Hepatic stellate cell (primary cell): ENCODE results near the gene ABHD3.
"Not testable (repeated sequence)": the region's sequence is repeated elsewhere in the genome, so short reads cannot be mapped to it uniquely, and the experiment has no call there.

Experiments used
- DNase-seq: peaks from one replicate; pipeline ENCODE4 v3.0.0; 2011; ENCODE audit warnings: low spot score

ABHD3 gene

DNA sequence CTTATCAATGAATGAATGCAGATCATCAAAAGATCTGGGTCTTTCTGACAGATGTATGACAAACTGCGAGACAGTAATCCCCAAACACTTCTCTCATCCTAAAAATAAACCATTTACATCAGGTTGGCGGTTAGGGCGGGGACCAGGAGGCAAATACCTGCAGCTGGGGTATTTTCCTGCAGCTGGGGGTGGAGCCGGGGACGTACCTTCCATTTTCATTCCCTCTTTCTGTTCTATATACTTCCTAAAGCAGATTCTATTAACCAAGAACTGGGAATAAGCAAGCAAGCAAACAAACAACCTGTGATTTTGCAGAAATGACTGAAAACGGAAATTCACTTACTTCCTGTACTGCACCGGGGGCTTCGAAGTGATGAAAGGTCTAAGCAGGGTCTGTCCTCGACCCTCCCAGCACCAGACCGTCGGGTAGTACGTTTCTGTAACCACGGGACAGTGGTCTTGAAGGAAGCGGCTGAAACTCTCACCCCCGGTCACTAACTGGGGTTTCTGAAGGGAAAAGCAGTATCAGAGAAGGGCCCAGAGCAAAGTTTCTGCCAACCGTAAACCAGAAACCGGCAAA, 1.2 kb downstream of the ABHD3 start:
- peak; percentile 36 for DNase-seq

DNA sequence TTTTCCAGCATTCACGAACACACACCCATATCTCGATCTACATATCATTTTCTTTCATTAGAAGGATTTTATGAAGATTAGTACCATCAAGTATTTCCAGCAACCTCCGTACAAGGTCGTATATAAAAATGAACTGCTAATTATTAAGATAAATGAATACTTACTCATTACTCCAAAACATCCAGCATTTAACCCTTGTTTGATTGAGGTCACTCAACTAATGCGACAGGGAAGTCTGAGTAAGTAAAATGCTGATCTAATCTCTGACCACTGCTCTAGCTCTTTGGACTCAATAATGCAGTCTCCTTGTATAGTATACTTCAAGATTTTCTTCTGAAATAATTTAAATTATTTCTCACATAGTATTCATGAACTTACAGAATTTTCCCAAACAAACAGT, 2.0 kb downstream of the ABHD3 start:
- DNase-seq: no peak

DNA sequence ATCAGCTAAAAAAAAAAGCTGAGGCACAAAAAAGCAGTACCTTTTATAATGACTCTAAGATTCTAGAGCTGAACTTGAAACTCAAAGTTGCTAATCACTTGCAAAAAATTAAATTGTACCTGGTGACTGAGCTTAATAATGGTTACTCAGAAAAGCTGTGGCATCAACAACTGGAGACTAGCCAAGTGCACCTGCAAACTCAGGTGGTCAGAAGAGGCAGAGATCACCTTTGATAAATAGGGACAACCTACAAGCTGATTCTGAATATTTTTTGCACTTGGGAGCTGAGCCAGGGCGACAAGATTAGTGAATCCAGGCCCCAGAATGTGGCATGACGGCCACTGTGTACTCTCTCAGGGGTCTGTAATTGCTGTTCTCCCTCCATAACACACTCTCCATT, 3.0 kb downstream of the ABHD3 start:
- no peak for DNase-seq

DNA sequence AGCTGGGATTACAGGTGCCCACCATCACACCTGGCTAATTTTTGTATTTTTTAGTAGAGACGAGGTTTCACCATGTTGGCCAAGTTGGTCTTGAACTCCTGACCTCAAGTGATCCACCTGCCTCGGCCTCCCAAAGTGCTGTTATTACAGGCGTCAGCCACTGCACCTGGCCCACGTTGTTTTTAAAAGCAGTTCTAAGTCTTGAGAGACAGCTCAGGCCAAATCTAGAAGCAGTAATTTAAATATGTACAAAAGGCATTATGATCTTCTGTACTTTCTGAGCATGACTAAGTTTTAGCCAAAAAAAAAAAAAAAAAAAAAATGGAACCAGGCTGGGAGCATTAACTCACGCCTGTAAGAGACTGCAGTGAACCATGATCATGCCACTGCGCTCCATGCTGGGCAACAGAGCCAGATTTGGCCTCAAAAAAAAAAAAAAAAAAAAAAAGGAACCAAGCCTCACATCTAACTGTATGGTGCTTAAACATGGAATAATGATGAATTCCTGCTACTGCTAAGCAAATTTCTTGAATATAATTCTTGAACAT, 4.0 kb downstream of the ABHD3 start:
- DNase-seq: no peak

DNA sequence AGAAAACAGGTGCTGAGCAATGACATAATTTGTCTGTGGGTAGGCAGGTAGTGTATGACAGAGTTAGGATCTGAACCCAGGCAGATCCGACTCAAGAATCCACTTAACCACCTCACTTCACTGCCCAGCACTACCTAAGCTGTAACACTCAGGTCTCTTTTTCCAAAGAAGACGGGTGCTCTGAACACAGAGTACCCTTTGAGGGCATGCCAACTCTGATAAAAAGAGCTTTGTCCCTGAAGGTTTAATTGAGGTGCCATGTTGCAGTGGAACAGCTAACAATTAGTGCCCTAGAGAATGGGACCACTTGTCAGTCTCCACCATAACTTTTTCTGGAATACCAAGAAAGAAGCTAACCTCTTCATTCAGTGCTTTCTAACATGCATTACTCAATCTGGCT, 11.3 kb downstream of the ABHD3 start:
- DNase-seq: no peak

DNA sequence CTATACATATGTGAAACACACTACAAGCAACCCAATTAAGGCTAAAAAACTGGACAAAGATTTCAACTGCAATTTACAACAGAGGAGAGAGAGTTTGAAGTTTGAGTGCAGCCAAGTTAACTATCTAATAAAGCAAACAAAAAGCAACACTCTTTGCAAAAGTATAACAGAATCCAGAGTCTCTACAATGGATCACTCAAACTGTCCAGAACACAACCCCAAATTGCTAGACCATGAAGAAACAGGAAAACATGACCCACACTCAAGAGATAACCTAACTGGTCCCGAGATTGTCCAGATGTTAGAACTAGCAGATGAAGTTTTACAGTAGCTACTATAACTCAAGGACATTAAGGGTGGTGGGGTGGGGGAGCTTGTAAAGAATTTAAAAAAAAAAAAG, 14.8 kb downstream of the ABHD3 start:
- no peak for DNase-seq

DNA sequence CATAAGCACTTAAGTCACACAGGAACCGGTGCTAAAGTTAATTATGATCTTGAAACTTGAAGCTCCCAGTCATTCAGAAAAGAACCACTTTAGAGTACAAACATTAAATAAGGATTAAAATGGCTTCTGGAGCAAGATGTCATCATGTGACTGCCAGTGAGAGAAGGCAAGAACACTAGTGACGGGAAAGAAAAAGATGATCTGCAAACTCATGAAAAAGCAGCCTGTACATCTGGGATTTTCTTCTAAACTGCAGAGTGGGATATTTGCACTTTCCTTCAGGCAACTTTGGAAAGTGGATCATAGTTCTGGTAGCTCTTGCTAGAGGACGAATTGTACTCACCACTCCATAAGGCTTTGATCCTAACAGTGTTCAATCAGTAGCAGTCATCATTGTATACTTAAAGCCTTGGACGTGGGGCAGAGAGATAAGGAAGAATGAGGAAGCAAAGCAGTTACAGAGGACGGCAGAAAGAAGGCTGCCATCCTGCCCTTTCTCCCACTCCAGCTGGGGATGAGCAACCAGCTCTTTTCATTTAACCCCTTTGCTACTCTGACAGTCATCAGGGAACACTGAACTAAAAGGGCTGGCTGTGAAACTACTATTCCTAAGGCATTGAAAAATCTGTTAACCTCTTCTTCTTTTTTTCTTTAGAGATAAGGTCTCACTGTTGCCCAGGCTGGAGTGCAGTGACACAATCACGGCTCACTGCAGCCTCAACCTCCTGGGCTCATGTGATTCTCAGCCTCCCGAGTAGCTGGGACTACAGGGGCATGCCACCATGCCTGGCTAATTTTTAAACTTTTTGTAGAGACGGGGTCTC, 18.1 kb downstream of the ABHD3 start:
- no peak for DNase-seq

DNA sequence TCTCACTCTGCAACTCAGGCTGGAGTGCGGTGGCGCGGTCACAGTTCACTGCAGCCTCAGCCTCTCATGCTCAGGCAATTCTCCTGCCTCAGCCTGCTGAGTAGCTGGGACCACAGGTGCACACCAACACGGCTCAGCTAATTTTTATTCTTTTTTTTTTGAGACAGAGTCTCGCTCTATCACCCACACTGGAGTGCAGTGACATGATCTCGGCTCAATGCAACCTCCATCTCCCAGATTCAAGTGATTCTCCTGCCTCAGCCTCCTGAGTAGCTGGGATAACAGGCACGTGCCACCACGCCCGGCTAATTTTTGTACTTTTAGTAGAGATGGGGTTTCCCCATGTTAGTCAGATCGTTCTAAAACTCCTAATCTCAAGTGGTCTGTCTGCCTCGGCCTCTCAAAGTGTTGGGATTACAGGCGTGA, 19.0 kb downstream of the ABHD3 start:
- DNase-seq: not testable (repeated sequence)

DNA sequence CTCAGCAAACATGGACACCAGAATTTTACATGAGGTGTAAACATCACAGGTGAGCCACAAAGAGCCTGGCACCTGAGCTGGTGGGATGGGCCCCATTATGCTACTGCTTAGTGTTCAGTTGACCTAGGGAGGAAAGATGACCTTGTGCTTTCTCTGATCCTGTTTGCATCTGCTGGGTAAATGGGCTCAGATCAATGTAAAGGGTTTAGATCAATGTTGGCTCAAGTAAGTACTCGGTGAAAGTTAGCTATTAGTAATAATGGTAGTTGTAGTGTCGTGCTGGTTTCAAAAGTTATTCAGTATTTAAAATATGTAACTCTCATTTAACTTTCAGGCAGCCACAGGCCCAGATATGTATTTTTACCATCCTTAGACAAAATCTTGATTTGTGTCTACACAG, 19.8 kb downstream of the ABHD3 start:
- no peak for DNase-seq

DNA sequence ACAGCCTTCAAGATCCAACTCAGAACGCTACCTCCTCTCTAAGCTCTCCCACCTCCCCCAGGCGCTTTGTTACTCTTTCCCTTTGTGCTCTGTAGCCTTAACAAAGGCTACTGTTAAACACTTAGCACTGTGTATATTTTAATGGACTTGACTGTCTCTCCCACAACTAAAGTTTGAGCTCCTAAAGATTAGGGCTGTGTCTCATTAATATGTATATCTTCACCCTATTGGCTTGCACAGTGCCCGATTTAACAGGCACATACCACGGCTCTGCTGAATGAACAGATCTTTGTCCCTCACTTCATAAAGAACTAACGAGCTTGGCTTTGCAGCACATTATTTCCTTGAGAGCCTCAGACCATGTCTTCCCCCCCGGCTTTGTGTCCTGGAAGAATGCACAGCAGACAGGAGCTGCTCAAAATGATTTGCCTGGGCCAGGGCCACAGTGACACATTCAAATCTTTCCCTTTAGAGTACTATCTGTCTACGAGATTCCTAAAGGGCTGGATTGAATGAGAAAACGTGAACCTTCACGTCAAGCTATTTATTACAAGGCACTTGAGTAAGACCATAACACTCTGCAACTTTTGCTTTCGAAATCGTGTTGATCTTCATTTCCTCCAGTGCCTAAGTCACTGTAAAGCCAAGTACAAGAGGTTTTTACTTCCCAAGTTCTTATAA, 22.1 kb downstream of the ABHD3 start:
- peak; percentile 53 for DNase-seq

DNA sequence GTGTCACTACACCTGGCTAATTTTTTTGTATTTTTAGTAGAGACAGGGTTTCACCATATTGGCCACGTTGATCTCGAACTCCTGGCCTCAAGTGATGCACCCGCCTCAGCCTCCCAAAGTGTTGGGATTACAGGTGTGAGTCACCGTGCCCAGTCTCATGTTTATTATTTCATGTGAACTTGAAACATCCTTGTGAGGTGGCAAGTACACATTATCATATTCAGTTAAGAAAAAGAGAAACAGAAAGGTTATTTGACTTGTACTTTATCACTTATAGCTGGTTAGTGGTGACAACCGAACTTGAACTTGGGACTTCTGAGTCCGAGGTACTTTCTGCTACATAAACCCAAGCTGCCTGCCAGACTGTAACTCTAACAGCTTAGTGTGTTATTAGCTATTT, 24.4 kb downstream of the ABHD3 start:
- DNase-seq: no peak

DNA sequence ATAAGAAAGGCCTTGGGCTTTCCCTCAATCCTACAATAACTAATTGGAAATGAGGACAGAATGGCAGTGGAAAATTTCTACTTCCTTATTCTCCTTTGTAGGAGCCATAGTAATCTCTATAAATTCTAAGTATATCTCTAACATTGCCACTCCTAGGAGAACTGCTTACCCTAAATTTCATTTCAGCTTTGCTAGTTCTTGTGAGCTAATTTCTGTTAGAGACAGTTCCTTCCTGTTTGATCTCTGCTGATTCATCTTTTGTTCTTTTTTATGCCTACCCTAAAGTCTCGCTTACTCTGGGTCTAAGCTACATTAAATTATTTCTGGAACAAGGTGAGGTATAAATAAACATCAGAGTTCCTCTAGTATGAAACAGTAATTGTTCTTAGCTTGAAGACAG, 25.7 kb downstream of the ABHD3 start:
- no peak for DNase-seq

DNA sequence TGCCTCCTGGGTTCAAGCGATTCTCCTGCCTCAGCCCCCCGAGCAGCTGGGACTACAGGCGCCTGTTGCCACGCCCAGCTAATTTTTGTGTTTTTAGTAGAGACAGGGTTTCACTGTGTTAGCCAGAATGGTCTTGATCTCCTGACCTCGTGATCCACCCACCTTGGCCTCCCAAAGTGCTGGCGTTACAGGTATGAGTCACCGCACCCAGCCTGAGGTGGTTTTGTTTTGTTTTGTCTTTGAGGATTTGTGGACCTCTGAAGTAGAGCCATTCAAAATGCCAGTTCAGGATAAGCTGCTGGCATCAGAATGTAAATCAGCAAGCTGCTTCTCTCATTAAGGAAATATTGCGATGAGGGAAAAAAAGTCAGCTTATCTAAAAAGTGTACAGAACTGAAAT, 29.2 kb downstream of the ABHD3 start:
- DNase-seq: not testable (repeated sequence)

DNA sequence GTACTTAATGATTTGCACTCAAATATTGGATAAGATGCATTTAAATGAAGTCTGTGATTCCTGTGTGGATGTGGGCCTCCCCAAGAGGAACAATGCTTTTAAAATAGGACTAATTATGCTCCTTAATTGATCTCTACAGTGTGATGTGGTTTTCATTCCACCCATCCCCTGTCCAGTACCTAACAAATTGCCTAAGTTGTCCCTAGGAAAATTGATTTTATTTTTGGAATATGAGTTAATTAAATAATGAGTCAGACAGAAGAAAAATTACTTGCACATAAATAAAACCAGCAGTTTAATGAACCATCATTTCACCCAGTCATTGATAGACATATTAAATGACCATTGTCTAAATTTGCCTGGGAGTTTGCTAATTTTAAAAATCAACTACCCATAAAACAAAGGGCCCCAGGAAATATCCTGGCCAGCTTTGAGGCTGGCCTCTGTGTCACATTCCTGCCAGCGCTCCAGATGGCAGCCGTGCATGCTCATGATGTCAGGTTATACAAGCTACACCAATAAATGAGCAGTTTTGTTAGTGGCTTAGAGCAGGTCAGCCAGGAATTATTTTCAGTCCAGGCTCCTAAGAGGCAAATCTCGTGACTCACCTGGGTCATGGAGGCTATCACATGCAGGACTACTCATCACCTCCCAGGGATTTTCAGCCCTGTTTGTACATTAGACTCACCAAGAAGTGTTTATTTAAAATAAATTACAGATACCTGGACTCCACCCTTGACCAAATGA, 31.9 kb downstream of the ABHD3 start:
- no peak for DNase-seq

DNA sequence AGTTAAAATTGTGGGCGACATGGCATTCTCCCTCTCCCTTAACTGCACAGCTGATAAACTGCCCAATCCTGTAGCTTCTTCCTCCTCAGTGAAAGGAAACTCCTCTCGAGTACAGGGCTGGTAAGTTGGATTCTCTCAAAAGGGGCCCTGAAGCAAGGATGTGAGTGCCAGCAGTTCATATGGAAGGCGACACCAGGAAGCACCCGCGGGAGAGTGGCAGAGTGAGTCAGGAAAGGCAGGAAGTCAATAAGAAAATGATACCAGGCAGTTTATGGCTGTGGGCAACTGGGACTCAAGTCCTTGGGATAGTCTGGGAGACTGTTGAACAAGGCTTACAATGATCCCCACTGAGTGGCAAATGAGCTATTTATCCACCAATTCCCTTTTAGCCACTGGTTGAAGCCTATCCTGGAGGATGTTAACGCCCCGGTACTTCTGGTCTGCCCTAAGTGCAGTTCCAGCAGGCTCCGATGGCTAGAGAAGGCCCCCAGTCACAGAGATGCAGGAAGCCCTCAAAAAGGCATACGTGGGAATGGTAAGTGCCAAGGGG, 34.8 kb downstream of the ABHD3 start:
- DNase-seq: no peak

DNA sequence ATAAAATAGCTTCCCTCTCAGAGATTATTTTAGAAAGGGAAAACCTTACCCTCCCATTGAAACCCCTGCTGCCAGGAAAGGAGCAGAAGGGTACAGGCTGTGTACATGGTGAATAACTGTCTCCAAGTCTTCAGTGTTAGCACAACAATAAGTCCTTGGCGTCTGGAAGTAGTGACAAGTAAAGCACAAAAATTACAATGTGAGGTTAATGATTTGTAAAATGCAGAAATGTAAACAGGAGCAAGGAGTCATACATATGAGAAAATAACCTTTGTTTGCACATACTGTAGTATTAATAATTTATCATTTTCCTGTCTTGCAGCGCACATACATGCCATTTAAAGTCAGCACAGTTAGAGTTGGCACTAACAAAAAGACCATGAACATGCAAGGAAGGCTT, 40.5 kb downstream of the ABHD3 start:
- no peak for DNase-seq

DNA sequence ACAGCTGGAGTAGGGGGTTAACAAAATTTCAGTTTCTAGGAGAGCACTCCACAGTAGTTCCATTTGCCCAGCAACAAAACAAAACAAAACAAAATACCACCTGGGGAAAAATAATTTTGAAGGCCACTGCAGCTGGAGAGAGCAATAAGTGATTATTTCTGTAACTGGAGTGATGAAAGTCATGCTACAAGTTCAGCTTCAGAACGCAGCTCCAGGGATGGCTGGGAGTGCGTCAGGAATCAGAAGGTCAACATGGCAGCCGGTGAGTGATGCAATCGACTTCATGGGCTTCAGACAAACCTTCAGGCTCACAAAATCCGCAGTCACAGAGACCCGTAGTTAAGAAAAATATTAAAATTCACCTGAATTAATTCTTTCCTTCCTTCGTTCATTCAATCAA, 41.0 kb downstream of the ABHD3 start:
- no peak for DNase-seq

DNA sequence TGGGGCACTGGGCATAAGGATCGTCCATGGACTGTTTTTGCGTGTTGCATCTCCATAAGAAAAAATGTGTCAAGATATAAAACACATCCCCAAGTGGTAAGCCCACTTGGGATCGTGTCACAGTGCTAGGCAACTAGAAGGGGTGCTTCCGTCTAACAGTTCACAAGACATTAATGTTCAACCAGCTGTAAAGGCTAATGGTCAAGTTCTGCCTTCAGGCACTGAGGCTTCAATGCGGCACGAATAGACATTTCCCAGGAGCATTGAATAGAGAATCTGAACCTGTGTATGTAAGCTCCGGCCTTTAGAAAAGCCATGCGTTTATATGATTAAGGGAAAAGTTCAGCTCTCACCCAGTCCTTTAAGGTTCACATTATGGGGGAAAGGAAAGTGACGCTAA, 42.0 kb downstream of the ABHD3 start:
- DNase-seq: no peak

DNA sequence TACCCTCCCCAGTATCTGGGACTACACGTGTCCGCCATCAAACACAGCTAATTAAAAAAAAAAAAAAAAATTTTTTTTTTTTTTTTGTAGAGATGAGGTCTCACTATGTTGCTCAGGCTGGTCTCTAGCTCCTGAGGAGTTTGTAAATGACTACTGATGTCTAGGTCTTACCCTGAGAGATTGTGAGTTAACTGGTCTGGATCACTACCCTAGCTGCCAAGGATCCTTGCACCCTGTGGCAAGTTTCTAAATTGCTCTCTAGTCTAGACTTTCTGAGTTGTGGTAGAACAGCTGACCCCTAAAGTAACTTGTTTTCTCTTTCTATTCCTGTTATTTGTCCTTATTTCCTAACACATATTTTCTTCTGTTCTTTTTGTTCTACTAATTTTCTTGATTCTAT, 44.5 kb downstream of the ABHD3 start:
- DNase-seq: no peak

DNA sequence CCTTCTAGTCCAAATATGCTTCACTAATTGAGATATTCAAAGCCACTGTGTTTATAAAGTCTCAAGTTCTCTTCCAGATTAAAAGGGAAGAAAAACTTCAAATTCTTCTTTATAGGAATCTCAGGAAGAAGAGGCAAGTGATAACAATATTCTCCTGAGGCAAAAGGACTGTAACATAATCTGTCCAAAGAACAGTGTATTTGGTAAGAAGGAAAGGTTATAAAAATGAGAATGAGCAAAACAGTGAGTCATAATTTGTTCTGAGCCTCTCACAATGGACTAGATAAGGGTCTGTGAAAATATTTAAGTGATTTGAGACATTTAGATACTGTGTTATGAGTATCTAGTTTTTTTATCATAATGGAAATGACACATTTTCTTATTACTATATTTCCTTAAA, 48.2 kb downstream of the ABHD3 start:
- no peak for DNase-seq

DNA sequence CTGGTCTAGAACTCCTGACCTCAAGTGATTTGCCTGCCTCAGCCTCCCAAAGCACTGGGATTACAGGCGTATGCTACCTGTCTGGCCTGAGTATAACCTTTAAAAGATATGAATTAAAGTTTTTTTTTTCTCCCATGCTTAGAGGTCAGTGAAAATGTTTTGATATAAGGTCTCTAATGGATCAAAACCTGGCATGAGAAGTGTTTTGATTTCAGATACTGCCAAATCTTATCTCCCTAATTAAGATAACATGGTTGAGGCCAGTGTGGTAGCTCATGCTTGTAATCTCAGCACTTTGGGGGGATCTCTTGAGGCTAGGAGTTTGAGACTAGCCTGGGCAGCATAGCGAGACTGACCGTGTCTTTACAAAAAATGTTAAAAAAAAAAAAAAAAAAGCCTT, 51.2 kb downstream of the ABHD3 start:
- no peak for DNase-seq

DNA sequence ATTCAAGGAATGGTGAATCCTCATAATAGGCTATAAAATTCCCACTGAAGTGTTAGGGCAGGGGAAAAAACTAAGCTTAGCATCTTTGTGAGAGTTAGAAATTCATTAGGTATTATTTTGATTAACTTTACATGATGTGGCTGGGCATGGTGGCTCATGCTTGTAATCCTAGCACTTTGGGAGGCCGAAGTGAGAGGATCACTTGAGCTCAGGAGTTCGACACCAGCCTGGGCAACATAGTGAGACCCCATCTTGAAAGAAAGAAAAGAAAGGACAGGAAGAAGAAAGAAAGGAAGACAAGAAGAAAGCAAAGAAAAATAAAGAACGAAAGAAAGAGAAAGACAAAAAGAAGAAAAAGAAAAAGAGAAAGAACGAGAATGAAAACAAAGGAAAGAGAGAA, 52.5 kb downstream of the ABHD3 start:
- DNase-seq: no peak
